ENCODE measurements around the gene ZCCHC7. TPM values are rescaled to one million over a fixed set of nuclear protein-coding genes. Genes with fewer than 3 reads are reported as not detected.

The ZCCHC7 gene
- total and polyA plus RNA-seq, 2 experiments from 2014 or later = 29.8 to 38.8 TPM

- Histone ChIP-seq H4K20me1 (replicated peaks; ENCODE audit: insufficient read depth) (no peaks in the 10 kb centered on the region), H3F3A (replicated peaks; ENCODE audit: low read depth) (no peaks in the 10 kb centered on the region), H3K36me3 (ENCODE audit: insufficient read depth) (no peaks in the 10 kb centered on the region), H3K4me3 (no peak overlapping the region), H3K4me2 (no peak overlapping the region), H2AFZ (no peak overlapping the region), H3K27ac (ENCODE audit: low read depth) (no peak overlapping the region), H3K4me1 (ENCODE audit: insufficient read depth) (no peaks in the 10 kb centered on the region; the same call in 1 of the 2 replicates), H3K9me2 (ENCODE audit: insufficient read depth) (no peaks in the 10 kb centered on the region), H3K79me2 (replicated peaks; ENCODE audit: insufficient read depth) (peaks cover 22% of the 10 kb centered on the region; the same call in 1 of the 2 replicates), H3K27me3 (ENCODE audit: insufficient read depth) (no peaks in the 10 kb centered on the region)
- TF ChIP-seq JUNB (IDR thresholded peaks at IDR 0.05; ENCODE audit: unreplicated experiment) = no peak
- TF ChIP-seq ZNF114 (CRISPR knock-in tag; IDR thresholded peaks at IDR 0.05) = no peak
- TF ChIP-seq CTCF (conservative IDR thresholded peaks at IDR 0.05; ENCODE audit: low read depth in 2 of 2) = no peak
- no peak for TF ChIP-seq ZNF462 (CRISPR knock-in tag; IDR thresholded peaks at IDR 0.05)
- TF ChIP-seq CREB1 (CRISPR knock-in tag; IDR thresholded peaks at IDR 0.05; ENCODE audit: low read depth) = no peak
- no peak for TF ChIP-seq STAT1 (IDR thresholded peaks at IDR 0.05; ENCODE audit: unreplicated experiment)
- no peak for TF ChIP-seq REST (IDR thresholded peaks at IDR 0.05; ENCODE audit: unreplicated experiment)
- no peak for TF ChIP-seq ZNF331 (CRISPR knock-in tag; IDR thresholded peaks at IDR 0.05; ENCODE audit: low read depth)
- TF ChIP-seq ETS1 (IDR thresholded peaks at IDR 0.05) = no peak
- TF ChIP-seq EZH2phosphoT487 (IDR thresholded peaks at IDR 0.05; ENCODE audit: unreplicated experiment) = no peak
- no peak for TF ChIP-seq POLR2AphosphoS5 (IDR thresholded peaks at IDR 0.05; ENCODE audit: low read depth)
- TF ChIP-seq EZH2 (IDR thresholded peaks at IDR 0.05; ENCODE audit: low read depth, unreplicated experiment) = no peak
- no peak for TF ChIP-seq NANOG (IDR thresholded peaks at IDR 0.05; ENCODE audit: borderline replicate concordance)
- DNase-seq (ENCODE audit: low spot score) (no peak), ATAC-seq (no peak)
- H3K27ac Mint-ChIP-seq = peak overlapping the region; percentile 57
- no peaks in the 10 kb centered on the region for H3K9me3 Mint-ChIP-seq
- H3K4me3 Mint-ChIP-seq = no peak overlapping the region
- no peaks in the 10 kb centered on the region; the same call in 2 of the 3 replicates for H3K36me3 Mint-ChIP-seq (ENCODE audit: low read depth)
- peaks cover 27% of the 10 kb centered on the region for H3K4me1 Mint-ChIP-seq
- H3K27me3 Mint-ChIP-seq (ENCODE audit: insufficient read depth, low read depth, poor library complexity) = peaks cover 2% of the 10 kb centered on the region
Observed at GRCh38 chr9:37210737-37211523, 90.6 kb downstream of the ZCCHC7 start.
